GM12878 (cell line): Measurements from ENCODE around the gene NSUN2.

Source experiments
- ETV6 ChIP-seq, 2 experiments: fragments of 450-650 bp in 1 of 2; IDR thresholded peaks in 1 of 2; conservative IDR thresholded peaks in 1 of 2; 2 replicates each; pipeline ENCODE4 v1.6.1; 2014; ENCODE audit warnings: antibody characterized with exemption in 1 of 2, borderline replicate concordance in 1 of 2, low read depth in 1 of 2, mild to moderate bottlenecking in 1 of 2, moderate library complexity in 1 of 2
- EZH2 ChIP-seq: IDR thresholded peaks from 2 replicates; pipeline ENCODE4 v1.6.1; 2012; ENCODE audit warnings: low read depth, mild to moderate bottlenecking, control low read depth, inconsistent platforms, low read length, borderline replicate concordance; ENCODE audit not compliant: control insufficient read depth
- HCFC1 ChIP-seq: fragments of 150-350 bp; IDR thresholded peaks from 2 replicates; pipeline ENCODE4 v1.6.1; 2014; ENCODE audit warnings: low read length
- TARDBP ChIP-seq: IDR thresholded peaks from 2 replicates; pipeline ENCODE4 v1.6.1; 2016; ENCODE audit warnings: borderline replicate concordance
- TBL1XR1 ChIP-seq: IDR thresholded peaks from 2 replicates; pipeline ENCODE4 v1.6.1; 2012; ENCODE audit warnings: low read depth, low read length, improper control_type of control experiment
- TF ChIP-seq, protein P1 (sequence below): IDR thresholded peaks from 2 replicates; pipeline ENCODE4 v1.6.1; 2012; ENCODE audit warnings: low read depth, low read length, improper control_type of control experiment
- TF ChIP-seq, protein P2 (sequence below): fragments of 450-650 bp; IDR thresholded peaks from 2 replicates; pipeline ENCODE4 v1.6.1; 2017; ENCODE audit warnings: mild to moderate bottlenecking, low read depth, inconsistent platforms; ENCODE audit not compliant: poor library complexity, severe bottlenecking

DNA sequence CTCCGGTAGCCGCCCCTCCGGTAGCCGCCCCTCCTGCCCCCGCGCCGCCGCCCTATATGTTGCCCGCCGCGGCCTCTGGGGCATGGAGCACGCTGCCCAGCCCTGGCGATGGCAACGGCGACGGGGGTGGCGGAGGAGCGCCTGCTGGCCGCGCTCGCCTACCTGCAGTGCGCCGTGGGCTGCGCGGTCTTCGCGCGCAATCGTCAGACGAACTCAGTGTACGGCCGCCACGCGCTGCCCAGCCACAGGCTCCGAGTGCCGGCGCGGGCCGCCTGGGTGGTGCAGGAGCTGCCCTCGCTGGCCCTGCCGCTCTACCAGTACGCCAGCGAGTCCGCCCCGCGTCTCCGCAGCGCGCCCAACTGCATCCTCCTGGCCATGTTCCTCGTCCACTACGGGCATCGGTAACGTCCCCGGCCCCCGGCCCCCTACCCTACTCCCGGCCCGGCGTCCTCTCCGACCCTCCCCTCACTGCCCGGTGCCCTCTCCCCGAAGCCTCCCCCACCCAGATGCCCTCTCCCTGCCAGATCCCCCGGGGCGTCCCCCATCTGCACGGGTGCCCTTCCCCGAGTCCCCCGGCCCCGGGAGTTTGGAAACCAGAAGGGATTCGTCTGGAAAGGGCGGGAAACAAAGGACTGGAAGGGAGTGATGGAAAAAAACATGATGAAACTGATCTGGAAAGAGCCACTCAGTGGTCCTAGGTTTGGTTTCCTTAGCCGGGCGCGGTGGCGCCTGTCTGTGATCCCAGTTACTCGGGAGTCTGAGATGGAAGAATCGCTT, 813 bp upstream of the NSUN2 start:
- TF ChIP-seq, protein P1, sequence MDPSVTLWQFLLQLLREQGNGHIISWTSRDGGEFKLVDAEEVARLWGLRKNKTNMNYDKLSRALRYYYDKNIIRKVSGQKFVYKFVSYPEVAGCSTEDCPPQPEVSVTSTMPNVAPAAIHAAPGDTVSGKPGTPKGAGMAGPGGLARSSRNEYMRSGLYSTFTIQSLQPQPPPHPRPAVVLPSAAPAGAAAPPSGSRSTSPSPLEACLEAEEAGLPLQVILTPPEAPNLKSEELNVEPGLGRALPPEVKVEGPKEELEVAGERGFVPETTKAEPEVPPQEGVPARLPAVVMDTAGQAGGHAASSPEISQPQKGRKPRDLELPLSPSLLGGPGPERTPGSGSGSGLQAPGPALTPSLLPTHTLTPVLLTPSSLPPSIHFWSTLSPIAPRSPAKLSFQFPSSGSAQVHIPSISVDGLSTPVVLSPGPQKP = no peak
- TF ChIP-seq TARDBP = no peak
- TF ChIP-seq TBL1XR1 = no peak
- no peak for TF ChIP-seq EZH2
- TF ChIP-seq HCFC1 = no peak
- TF ChIP-seq ETV6 (conservative IDR thresholded peaks at IDR 0.05 in 1 of 2, IDR thresholded peaks at IDR 0.05 in 1 of 2; ENCODE audit: borderline replicate concordance in 1 of 2, low read depth in 1 of 2) = no peak
- TF ChIP-seq, protein P2, sequence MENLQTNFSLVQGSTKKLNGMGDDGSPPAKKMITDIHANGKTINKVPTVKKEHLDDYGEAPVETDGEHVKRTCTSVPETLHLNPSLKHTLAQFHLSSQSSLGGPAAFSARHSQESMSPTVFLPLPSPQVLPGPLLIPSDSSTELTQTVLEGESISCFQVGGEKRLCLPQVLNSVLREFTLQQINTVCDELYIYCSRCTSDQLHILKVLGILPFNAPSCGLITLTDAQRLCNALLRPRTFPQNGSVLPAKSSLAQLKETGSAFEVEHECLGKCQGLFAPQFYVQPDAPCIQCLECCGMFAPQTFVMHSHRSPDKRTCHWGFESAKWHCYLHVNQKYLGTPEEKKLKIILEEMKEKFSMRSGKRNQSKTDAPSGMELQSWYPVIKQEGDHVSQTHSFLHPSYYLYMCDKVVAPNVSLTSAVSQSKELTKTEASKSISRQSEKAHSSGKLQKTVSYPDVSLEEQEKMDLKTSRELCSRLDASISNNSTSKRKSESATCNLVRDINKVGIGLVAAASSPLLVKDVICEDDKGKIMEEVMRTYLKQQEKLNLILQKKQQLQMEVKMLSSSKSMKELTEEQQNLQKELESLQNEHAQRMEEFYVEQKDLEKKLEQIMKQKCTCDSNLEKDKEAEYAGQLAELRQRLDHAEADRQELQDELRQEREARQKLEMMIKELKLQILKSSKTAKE = no peak
